Coronary artery (tissue), 2 donors: ENCODE results near the gene AP5S1.
"Not testable (repeated sequence)": the region's sequence is repeated elsewhere in the genome, so short reads cannot be mapped to it uniquely, and the experiment has no call there.

Experiments used
- DNase-seq: peaks from one replicate; pipeline ENCODE4 v3.0.0-alpha.2; 2017; ENCODE audit warnings: low spot score
- H3K27ac ChIP-seq, 2 donors: fragments of 200-600 bp; sonication (generic); one replicate each; pipeline ENCODE4 v1.5.1; 2016 to 2019
- H3K4me3 ChIP-seq: fragments of 200-600 bp; sonication (generic); 2 replicates; pipeline ENCODE4 v1.5.1; 2016; ENCODE audit warnings: mild to moderate bottlenecking, moderate library complexity
- CTCF ChIP-seq: fragments of 200-600 bp; sonication (generic); IDR thresholded peaks from one replicate; pipeline ENCODE4 v1.5.1; 2019; ENCODE audit warnings: antibody characterized with exemption

Gene AP5S1

GRCh38 chr20:3785240-3786125 lies 34.9 kb upstream of the AP5S1 start:
- no peak for DNase-seq
- Histone ChIP-seq H3K4me3 (peak overlapping the region; percentile 84), H3K27ac (peak overlapping the region; percentile 70 to 85)
- no peak for TF ChIP-seq CTCF

GRCh38 chr20:3786126-3786484 lies 34.2 kb upstream of the AP5S1 start:
- TF ChIP-seq CTCF, result no peak
- peak overlapping the region; percentile 70 to 85 for H3K27ac ChIP-seq
- peak overlapping the region; percentile 84 for H3K4me3 ChIP-seq
- DNase-seq, result no peak

- H3K27ac ChIP-seq, result peak within 1 kb of the TSS; percentile 70 to 85
- peak; percentile 65 for TF ChIP-seq CTCF
Measured at GRCh38 chr20:3786665-3787323, 33.6 kb upstream of the AP5S1 start, which contains the start of gene CENPB. Gene CENPB (minus strand): TSS chr20:3786740. CDS start chr20:3786483, 257 bp downstream.

GRCh38 chr20:3787324-3788014 lies 32.9 kb upstream of the AP5S1 start:
- no peak overlapping the region for H3K27ac ChIP-seq
- no peak for DNase-seq
- H3K4me3 ChIP-seq, result peak overlapping the region; percentile 84
- TF ChIP-seq CTCF, result no peak

More at GRCh38 chr20:3786665-3787323, 33.6 kb upstream of the AP5S1 start, which contains the start of gene CENPB:
- peak within 1 kb of the TSS; percentile 84 for H3K4me3 ChIP-seq
- peak; percentile 89 for DNase-seq

GRCh38 chr20:3788685-3789155 lies 31.6 kb upstream of the AP5S1 start:
- no peak for DNase-seq
- H3K4me3 ChIP-seq, result no peak overlapping the region
- no peak for TF ChIP-seq CTCF
- H3K27ac ChIP-seq, result no peak overlapping the region

- H3K4me3 ChIP-seq, DNase-seq, H3K27ac ChIP-seq: not testable (repeated sequence)
Measured at GRCh38 chr20:3789201-3789600, 31.1 kb upstream of the AP5S1 start.

GRCh38 chr20:3794168-3794567 lies 26.2 kb upstream of the AP5S1 start:
- H3K4me3 ChIP-seq, DNase-seq, H3K27ac ChIP-seq: not testable (repeated sequence)
